ENCODE results near the gene PRB2. TPM values are rescaled to one million over a fixed set of nuclear protein-coding genes. Genes with fewer than 3 reads are reported as not detected.
"Not testable (repeated sequence)": the region's sequence is repeated elsewhere in the genome, so short reads cannot be mapped to it uniquely, and the experiment has no call there.

The PRB2 gene
- total RNA-seq, 1 donor from 2014 or later, result not detected

DNA sequence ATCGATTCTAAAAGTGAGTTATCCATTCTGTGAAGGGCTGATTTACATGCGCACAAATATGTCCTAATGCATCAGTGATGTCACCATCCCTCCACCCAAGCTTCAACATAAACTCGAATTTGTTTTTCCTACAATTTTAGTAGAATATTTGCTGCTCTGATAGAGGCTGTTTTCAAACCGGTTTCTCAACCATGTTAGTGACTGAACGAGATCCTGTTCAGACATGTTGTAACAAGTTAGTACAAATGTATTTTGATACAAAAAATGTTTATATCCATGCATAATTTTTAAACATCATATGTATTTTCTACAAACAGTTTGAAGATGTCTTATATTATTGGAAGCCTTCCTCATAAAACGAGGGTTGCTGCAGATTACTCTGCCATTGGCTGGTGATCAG lies 12.7 kb upstream of the PRB2 start:
- intact Hi-C loops (cut with micrococcal nuclease), result no loop called here
- Histone ChIP-seq H3K4me3 (no peak overlapping the region), H3K36me3 (no peaks in the 10 kb centered on the region), H3K9me3 (replicated peaks) (peaks cover 8% of the 10 kb centered on the region), H3K27ac (replicated peaks) (no peak overlapping the region), H3K27me3 (ENCODE audit: low read depth) (no peaks in the 10 kb centered on the region), H3K4me1 (no peaks in the 10 kb centered on the region)
- TF ChIP-seq, protein P1, sequence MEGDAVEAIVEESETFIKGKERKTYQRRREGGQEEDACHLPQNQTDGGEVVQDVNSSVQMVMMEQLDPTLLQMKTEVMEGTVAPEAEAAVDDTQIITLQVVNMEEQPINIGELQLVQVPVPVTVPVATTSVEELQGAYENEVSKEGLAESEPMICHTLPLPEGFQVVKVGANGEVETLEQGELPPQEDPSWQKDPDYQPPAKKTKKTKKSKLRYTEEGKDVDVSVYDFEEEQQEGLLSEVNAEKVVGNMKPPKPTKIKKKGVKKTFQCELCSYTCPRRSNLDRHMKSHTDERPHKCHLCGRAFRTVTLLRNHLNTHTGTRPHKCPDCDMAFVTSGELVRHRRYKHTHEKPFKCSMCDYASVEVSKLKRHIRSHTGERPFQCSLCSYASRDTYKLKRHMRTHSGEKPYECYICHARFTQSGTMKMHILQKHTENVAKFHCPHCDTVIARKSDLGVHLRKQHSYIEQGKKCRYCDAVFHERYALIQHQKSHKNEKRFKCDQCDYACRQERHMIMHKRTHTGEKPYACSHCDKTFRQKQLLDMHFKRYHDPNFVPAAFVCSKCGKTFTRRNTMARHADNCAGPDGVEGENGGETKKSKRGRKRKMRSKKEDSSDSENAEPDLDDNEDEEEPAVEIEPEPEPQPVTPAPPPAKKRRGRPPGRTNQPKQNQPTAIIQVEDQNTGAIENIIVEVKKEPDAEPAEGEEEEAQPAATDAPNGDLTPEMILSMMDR (IDR thresholded peaks at IDR 0.05; ENCODE audit: borderline replicate concordance), result no peak
- DNase-seq, result no peak

DNA sequence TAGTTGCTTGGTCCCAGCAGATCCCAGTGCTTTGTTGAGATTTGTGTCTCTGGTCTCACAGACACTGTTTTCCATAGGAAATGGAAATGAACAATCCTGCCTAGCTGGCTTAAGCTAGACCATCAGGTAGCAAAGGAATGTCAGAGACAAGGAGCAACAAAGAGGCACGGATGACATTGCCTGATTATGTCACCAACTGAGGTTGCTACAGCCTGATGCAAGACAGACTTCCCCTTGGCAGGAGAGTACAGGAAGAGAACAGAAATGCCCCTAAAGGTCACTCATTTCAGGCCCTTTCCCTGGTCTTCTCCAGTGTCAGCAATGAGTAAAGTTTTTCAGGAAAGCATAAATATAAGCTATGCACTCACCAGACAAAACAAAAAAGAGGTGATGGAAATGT lies 2.0 kb upstream of the PRB2 start:
- intact Hi-C loops (cut with micrococcal nuclease), result no loop called here
- Histone ChIP-seq H3K36me3 (no peaks in the 10 kb centered on the region), H3K4me1 (no peaks in the 10 kb centered on the region), H3K9me3 (replicated peaks) (no peaks in the 10 kb centered on the region), H3K27ac (replicated peaks) (no peak overlapping the region), H3K4me3 (no peak overlapping the region), H3K27me3 (ENCODE audit: low read depth) (no peaks in the 10 kb centered on the region)
- TF ChIP-seq, protein P1 (IDR thresholded peaks at IDR 0.05; ENCODE audit: borderline replicate concordance), result no peak
- DNase-seq, result no peak

DNA sequence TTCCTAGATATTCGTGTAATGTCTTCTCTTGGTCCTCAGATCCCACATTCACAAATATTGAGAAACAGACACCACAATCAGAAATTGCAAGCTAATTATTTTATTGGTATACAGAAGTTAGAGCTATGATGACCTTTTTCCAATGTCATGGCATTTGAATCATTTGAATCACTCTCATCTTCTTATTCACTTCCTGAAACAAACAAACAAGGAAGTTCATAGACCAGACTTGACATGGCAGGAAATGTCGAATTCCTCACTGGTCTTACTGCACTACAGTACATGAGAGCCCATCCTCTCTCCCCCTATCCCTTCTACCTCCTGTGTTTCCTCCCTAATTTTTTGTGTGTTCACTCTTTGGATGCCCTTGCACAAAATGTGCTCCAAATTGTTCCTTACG lies 3.9 kb downstream of the PRB2 start:
- DNase-seq; H3K4me1 ChIP-seq; H3K9me3 ChIP-seq (replicated peaks); H3K4me3 ChIP-seq; intact Hi-C loops (cut with micrococcal nuclease); H3K27me3 ChIP-seq (ENCODE audit: low read depth); H3K27ac ChIP-seq (replicated peaks); H3K36me3 ChIP-seq: not testable (repeated sequence)

DNA sequence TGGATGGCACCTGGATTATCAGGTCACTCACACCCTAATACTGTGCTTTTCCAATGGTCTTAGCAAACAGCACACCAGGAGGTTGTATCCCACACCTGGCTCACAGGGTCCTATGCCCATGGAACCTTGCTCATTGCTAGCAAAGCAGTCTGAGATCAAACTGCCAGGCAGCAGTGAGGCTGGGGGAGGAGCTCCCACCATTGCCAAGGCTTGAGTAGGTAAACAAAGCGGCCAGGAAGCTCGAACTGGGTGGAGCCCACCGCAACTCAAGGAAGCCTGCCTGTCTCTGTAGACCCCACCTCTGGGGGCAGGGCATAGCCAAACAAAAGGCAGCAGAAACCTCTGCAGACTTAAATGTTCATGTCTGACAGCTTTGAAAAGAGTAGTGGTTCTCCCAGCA lies 17.9 kb downstream of the PRB2 start:
- H3K27ac ChIP-seq (replicated peaks); H3K4me3 ChIP-seq; DNase-seq; H3K4me1 ChIP-seq; H3K36me3 ChIP-seq; intact Hi-C loops (cut with micrococcal nuclease); H3K27me3 ChIP-seq (ENCODE audit: low read depth): not testable (repeated sequence)
- peaks cover 81% of the 10 kb centered on the region for H3K9me3 ChIP-seq (replicated peaks)

DNA sequence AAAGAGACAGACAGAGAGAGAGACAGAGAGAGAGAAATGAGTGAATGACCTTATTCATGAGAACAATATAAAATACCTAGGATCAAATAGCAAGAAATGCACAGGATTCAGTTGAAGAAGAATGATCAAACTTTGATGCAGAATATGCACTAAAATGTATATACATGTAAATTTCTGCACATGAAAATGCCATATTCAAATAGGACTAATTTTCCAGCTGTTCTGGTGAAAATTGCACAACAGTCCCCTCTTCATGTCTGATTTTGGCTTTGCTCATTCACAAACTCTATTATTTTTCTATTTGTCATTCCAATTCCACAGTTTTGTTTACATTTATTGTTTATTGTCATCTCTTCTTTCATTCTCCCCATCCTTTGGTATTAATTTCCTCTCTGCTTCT lies 34.2 kb downstream of the PRB2 start:
- H3K4me1 ChIP-seq, result no peaks in the 10 kb centered on the region
- intact Hi-C loops (cut with micrococcal nuclease), result no loop called here
- no peak for DNase-seq
- H3K27ac ChIP-seq (replicated peaks), result no peak overlapping the region
- H3K9me3 ChIP-seq (replicated peaks), result peaks cover 7% of the 10 kb centered on the region
- no peaks in the 10 kb centered on the region for H3K27me3 ChIP-seq (ENCODE audit: low read depth)
- no peak overlapping the region for H3K4me3 ChIP-seq
- no peaks in the 10 kb centered on the region for H3K36me3 ChIP-seq
- TF ChIP-seq, protein P1 (IDR thresholded peaks at IDR 0.05; ENCODE audit: borderline replicate concordance), result no peak

DNA sequence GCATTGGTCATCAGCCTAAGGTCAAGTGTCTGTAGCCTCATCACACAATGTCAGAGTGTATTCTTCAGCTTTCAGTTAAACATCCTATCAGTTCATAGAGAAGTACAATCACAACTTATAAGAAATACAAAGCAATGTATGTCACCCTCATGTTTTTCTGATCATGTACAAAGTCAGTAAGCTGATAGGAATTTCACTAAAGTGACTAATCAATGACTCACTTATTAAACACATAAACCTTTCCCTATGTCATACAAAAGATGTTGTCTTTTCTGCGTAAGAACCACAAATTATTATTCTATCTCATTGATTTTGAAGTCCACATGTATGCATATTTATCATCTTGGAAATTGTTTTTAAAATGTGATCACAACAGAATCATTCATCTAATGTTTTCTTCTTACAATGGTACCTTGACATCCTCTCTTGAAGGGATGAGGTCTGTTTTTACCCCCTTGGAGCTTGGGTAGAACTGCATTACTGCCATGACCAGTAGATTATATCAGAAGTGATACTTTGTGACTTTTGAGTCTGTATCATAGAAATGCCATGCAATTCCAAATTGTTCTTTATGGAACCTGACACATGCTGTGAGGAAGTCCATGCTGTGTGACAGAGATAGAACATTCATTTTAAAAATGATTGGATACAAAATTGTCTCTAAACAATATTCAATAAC lies 35.0 kb downstream of the PRB2 start:
- DNase-seq; H3K4me3 ChIP-seq; H3K36me3 ChIP-seq; H3K4me1 ChIP-seq; H3K27me3 ChIP-seq (ENCODE audit: low read depth); H3K27ac ChIP-seq (replicated peaks); intact Hi-C loops (cut with micrococcal nuclease); H3K9me3 ChIP-seq (replicated peaks): not testable (repeated sequence)

DNA sequence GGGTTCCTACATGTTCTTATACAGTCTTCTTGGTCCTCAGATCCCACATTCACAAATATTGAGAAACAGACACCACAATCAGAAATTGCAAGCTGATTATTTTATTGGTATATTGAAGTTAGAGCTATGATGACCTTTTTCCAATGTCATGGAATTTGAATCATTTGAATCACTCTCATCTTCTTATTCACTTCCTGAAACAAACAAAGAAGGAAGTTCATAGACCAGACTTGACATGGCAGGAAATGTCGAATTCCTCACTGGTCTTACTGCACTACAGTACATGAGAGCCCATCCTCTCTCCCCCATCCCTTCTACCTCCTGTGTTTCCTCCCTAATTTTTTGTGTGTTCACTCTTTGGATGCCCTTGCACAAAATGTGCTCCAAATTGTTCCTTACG lies 43.6 kb downstream of the PRB2 start:
- H3K4me3 ChIP-seq; H3K9me3 ChIP-seq (replicated peaks); DNase-seq; H3K4me1 ChIP-seq; H3K36me3 ChIP-seq; H3K27ac ChIP-seq (replicated peaks); intact Hi-C loops (cut with micrococcal nuclease); H3K27me3 ChIP-seq (ENCODE audit: low read depth): not testable (repeated sequence)

DNA sequence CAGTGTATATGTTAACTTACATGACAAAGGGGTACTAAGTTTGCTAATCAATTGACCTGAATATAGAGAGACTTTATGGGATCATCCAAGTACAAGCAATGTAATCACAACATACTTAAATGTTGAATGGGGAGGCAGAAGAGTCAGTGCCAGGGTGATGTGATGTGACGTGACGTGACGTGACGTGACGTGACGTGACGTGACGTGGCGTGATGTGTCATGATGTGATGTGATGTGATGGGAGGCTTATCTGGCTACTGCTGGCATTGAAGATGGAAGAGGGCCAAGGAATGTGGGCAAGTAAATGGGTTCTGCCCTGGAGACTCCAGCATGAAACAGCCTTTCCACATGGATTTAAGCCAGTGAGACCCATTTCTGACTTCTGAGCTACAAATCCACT lies 46.9 kb downstream of the PRB2 start:
- no peak overlapping the region for H3K27ac ChIP-seq (replicated peaks)
- no peaks in the 10 kb centered on the region for H3K36me3 ChIP-seq
- H3K4me3 ChIP-seq, result no peak overlapping the region
- intact Hi-C loops (cut with micrococcal nuclease), result no loop called here
- no peaks in the 10 kb centered on the region for H3K9me3 ChIP-seq (replicated peaks)
- no peaks in the 10 kb centered on the region for H3K27me3 ChIP-seq (ENCODE audit: low read depth)
- DNase-seq, result no peak
- H3K4me1 ChIP-seq, result no peaks in the 10 kb centered on the region
- TF ChIP-seq, protein P1 (IDR thresholded peaks at IDR 0.05; ENCODE audit: borderline replicate concordance), result no peak

Measured in left ventricle myocardium inferior (tissue), 1 donor.